Activated B cell treated with CpG ODN at 0.5 μM for 24 hours (primary cell): ENCODE results near the gene SNAP25. TPM values are rescaled to one million over a fixed set of nuclear protein-coding genes. Genes with fewer than 3 reads are reported as not detected.

Source experiments
- ATAC-seq: fragments of 200-7000 bp; cut with Tn5 transposase; one replicate; pipeline ENCODE4 v1.10.0; 2021; ENCODE audit warnings: low read depth, mild to moderate bottlenecking, moderate library complexity
- CTCF ChIA-PET: fragments of 350-600 bp; sonication (Branson Sonifier 250); formaldehyde crosslinking; loops from one replicate; lab custom pipeline; 2021; ENCODE audit warnings: antibody characterized with exemption; lab: Charles Lee
- POLR2A ChIA-PET: fragments of 350-600 bp; sonication (Branson Sonifier 250); formaldehyde crosslinking; loops from one replicate; lab custom pipeline; 2021; ENCODE audit warnings: antibody characterized with exemption; lab: Charles Lee
- DNase-seq: peaks from one replicate; pipeline ENCODE4 v3.0.0; 2022
- H3K27ac Mint-ChIP-seq: one replicate; pipeline ENCODE4 v1.8.0; 2020; ENCODE audit warnings: mixed read lengths
- H3K27me3 Mint-ChIP-seq: one replicate; pipeline ENCODE4 v1.8.0; 2021; ENCODE audit warnings: mixed read lengths
- H3K36me3 Mint-ChIP-seq: one replicate; pipeline ENCODE4 v1.8.0; 2021; ENCODE audit warnings: low read depth, mixed read lengths
- H3K4me1 Mint-ChIP-seq: one replicate; pipeline ENCODE4 v1.8.0; 2021; ENCODE audit warnings: mixed read lengths
- H3K4me3 Mint-ChIP-seq: one replicate; pipeline ENCODE4 v1.8.0; 2020; ENCODE audit warnings: mild to moderate bottlenecking, mixed read lengths
- H3K9me3 Mint-ChIP-seq: one replicate; pipeline ENCODE4 v1.8.0; 2020; ENCODE audit warnings: mixed read lengths
- CTCF ChIP-seq: fragments of 200-600 bp; IDR thresholded peaks from one replicate; pipeline ENCODE4 v1.8.0; 2022; ENCODE audit warnings: antibody characterized with exemption, mild to moderate bottlenecking
- intact Hi-C: fragments of 100-400 bp; cut with micrococcal nuclease; formaldehyde crosslinking; loops from one replicate; pipeline ENCODE4 v1.15.1; 2024
- total RNA-seq: library from RNA; stranded (reverse); gene quantifications from 2 replicates; pipeline ENCODE4 v1.2.3, GENCODE V29; 2022

The SNAP25 gene
- total RNA-seq, 1 donor from 2014 or later = not detected

DNA sequence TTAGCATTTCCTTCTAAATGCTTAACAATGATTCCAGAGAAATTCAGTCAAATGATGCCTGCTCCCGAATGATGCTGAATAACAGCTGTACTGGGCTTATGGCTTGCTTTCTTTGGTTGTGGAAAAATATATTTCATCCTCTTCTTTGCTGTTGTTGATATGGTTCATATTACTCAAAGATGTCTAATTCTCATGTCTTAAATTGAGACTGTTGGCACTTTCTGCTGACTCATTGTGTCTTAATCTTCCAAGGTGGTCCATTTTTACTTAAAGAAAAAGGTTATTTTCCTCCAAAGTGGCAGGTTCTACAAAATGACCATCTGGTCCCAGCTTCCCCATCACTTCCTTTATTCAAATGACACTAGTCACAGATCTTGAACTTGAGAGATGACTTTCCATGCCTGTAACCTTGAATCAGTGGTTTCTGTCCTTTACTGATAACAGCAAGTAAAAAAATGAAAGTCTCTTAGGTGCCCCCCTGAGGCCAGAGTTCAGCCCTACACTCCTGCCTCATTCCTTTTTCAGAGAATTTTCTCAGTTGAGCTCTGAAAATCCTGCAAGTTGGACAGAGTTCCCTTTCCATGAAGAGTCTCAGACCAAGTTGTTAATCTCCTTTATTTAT, 6.9 kb downstream of the SNAP25 start:
- ChIA-PET CTCF (interaction anchor here (0.5 kb wide), 1 partner anchor 244 kb away, joined by 3 read pairs; no protein-coding TSS in a partner anchor), POLR2A (no interaction called here)
- H3K27me3 Mint-ChIP-seq = peaks cover 17% of the 10 kb centered on the region
- H3K9me3 Mint-ChIP-seq = no peaks in the 10 kb centered on the region
- DNase-seq (no peak), ATAC-seq (no peak)
- H3K36me3 Mint-ChIP-seq = no peaks in the 10 kb centered on the region
- H3K4me1 Mint-ChIP-seq = no peaks in the 10 kb centered on the region
- intact Hi-C loops = no loop called here
- H3K27ac Mint-ChIP-seq = no peak overlapping the region
- TF ChIP-seq CTCF = no peak
- no peak overlapping the region for H3K4me3 Mint-ChIP-seq

DNA sequence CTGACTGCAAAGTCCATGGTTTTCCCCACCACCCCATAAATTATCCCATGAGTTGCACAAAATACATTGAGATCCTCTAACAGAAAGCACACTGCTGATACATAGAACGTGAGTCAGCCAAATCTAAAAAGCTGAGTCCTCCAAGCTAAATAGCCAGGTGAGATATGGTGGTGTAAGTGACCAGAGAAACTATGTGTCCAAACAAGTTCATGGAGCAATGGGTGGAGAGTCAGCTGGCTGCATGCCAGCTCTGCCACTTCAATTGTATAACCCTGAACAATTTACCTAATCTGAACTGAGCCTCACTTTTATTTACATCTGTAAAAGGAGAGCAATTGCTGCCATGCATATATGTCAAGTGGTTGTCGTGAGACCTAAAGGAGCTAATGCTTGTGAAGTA, 9.7 kb downstream of the SNAP25 start:
- H3K27ac Mint-ChIP-seq = no peak overlapping the region
- ChIA-PET CTCF (no interaction called here), POLR2A (no interaction called here)
- H3K36me3 Mint-ChIP-seq = no peaks in the 10 kb centered on the region
- H3K27me3 Mint-ChIP-seq = peaks cover 2% of the 10 kb centered on the region
- ATAC-seq = no peak
- intact Hi-C loops = no loop called here
- no peak overlapping the region for H3K4me3 Mint-ChIP-seq
- TF ChIP-seq CTCF = no peak
- no peaks in the 10 kb centered on the region for H3K4me1 Mint-ChIP-seq
- no peaks in the 10 kb centered on the region for H3K9me3 Mint-ChIP-seq
- DNase-seq = no peak

DNA sequence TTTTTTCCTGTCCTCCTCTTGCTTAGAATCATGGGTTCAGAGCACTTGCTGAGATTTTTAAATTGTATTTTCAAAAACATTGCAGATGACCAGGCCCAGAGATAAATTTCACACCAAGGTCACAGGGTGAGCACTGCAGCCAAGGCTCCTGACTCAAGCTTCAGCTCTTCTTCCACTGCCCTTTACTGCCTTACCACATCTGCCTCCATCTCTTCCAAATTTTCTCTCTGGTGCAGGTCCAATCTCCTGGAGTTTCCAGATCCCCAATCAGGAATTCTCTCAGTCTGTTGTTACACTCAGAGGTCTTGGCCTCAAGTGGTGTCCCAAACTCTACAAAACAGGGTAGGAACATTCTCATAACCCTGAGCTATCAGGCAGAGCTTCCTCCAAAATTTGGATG, 12.7 kb downstream of the SNAP25 start:
- ChIA-PET CTCF (no interaction called here), POLR2A (no interaction called here)
- H3K4me3 Mint-ChIP-seq = no peak overlapping the region
- H3K27ac Mint-ChIP-seq = no peak overlapping the region
- intact Hi-C loops = no loop called here
- no peak for ATAC-seq
- no peaks in the 10 kb centered on the region for H3K27me3 Mint-ChIP-seq
- TF ChIP-seq CTCF = no peak
- H3K9me3 Mint-ChIP-seq = no peaks in the 10 kb centered on the region
- DNase-seq = no peak
- no peaks in the 10 kb centered on the region for H3K36me3 Mint-ChIP-seq
- no peaks in the 10 kb centered on the region for H3K4me1 Mint-ChIP-seq

DNA sequence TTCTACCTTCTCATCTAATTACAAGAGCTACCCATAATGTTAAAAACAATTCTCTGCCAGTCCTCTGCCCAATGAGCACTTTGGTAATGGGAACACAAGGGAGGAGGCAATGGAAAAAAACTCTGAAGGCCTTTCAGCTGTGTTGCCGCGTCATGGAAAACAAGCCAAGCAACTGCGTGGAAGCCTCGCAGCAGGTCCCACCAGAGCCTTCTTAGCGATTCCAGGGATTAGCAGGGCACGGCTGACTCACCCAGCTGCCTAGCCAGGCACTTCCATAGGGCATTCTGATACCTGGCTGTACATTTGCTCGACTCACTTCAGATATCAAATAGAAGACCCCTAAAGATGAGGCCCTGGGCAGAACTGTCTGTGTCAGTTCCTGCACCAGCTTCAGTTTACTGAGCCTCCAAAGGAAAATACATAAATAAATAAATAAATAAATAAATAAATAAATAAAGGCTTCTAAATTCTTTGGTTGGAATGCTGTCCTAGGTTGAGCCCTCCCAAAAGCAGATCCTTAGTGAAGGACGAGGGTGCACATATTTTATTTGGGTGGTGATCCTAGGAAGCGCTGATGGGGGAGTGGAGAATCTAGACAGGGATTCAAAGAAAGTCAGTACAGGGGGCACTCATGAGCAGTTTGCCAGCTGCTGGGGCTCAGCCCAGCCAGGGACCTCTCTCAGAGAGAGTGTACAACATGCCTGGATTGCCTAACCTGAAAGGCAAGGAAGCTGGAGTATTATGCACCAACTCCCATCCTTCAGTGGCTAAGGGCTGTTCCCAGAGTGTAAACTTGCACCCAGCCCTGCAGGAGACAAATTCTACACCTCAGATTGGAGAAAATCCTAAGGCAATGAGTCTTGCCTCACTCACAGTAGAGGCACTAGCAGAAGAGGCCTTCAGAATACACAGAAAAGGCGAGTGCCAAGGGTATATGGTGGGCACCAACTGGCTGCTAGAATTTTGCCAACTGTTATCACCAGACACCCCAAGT, 18.2 kb downstream of the SNAP25 start:
- ATAC-seq (no peak), DNase-seq (no peak)
- Mint-ChIP-seq H3K27ac (no peak overlapping the region), H3K36me3 (no peaks in the 10 kb centered on the region), H3K27me3 (no peaks in the 10 kb centered on the region), H3K4me1 (no peaks in the 10 kb centered on the region), H3K4me3 (no peak overlapping the region), H3K9me3 (no peaks in the 10 kb centered on the region)
- no peak for TF ChIP-seq CTCF
- CTCF ChIA-PET = no interaction called here
- intact Hi-C loops = no loop called here
- POLR2A ChIA-PET = no interaction called here

DNA sequence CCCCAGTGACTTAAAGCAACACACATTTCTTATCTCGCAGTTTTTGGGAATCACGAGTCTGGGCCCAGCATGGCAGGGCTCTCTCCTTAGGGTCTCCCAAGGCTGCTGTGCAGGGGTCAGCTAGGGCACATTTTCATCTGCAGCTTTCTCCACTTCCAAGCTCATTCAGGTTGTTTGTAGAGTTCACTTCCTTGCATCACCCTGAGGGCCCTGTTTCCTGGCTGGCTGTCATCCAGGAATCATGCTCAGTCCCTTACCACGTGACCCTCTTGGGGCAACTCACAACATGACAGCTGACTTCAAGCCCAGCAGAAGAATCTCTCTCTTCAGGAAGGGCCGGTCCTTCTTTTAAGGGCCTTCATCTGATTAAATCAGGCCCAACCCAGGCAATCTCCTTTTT, 21.3 kb downstream of the SNAP25 start:
- H3K4me1 Mint-ChIP-seq = no peaks in the 10 kb centered on the region
- H3K9me3 Mint-ChIP-seq = no peaks in the 10 kb centered on the region
- CTCF ChIA-PET = no interaction called here
- no peaks in the 10 kb centered on the region for H3K27me3 Mint-ChIP-seq
- no peaks in the 10 kb centered on the region for H3K36me3 Mint-ChIP-seq
- no peak overlapping the region for H3K4me3 Mint-ChIP-seq
- H3K27ac Mint-ChIP-seq = no peak overlapping the region
- no peak for ATAC-seq
- no peak for DNase-seq
- no peak for TF ChIP-seq CTCF
- intact Hi-C loops = no loop called here
- POLR2A ChIA-PET = no interaction called here
